GM12891 (cell line): ENCODE results near the gene TUB.

Source experiments
- POLR2A ChIP-seq: IDR thresholded peaks from 2 replicates; pipeline ENCODE4 v1.6.1; 2011; ENCODE audit warnings: low read depth, low read length, control low read depth
- POLR2AphosphoS5 ChIP-seq: IDR thresholded peaks from 2 replicates; pipeline ENCODE4 v1.6.1; 2011; ENCODE audit warnings: low read depth, low read length, control low read depth

DNA sequence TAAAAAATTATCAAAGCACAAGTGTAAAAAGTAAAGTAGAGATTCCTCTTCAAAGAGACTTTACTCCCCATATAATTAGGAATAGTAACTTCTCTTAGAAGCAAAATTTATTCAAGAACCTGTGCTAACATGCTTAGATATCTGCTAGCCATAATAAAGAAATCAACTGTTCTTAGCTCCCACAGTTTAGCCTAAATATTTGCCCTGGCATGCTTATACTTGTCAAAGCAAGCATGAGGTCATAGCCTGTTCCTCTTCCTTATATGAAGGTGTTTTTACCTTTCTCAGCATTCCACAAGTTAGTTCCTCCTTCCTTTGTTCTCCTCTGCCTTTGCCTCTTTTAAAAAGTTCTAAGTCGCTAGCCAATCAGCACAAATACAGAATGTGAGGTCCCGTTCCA, 57.5 kb downstream of the TUB start:
- TF ChIP-seq POLR2A: no peak
- TF ChIP-seq POLR2AphosphoS5: no peak
